Measurements from ENCODE around the gene MED29. TPM values are rescaled to one million over a fixed set of nuclear protein-coding genes. Genes with fewer than 3 reads are reported as not detected.
A peak's percentile ranks its signal among the peaks of the same experiment; 100 is the strongest.
"Not testable (repeated sequence)": the region's sequence is repeated elsewhere in the genome, so short reads cannot be mapped to it uniquely, and the experiment has no call there.

The MED29 gene
- total RNA-seq, 1 experiment from 2014 or later = 38.9 TPM

- Histone ChIP-seq H3K27me3 (replicated peaks) (no peaks in the 10 kb centered on the region), H3K27ac (no peak overlapping the region), H3K9me3 (replicated peaks) (no peaks in the 10 kb centered on the region), H3K4me1 (replicated peaks) (peaks cover 9% of the 10 kb centered on the region), H3K36me3 (peaks cover 91% of the 10 kb centered on the region), H3K4me3 (no peak overlapping the region)
- no peak for DNase-seq (ENCODE audit: low read depth in 1 of 2, low spot score in 2 of 2)
Measured at GRCh38 chr19:39359026-39359425, 32.2 kb upstream of the MED29 start.

GRCh38 chr19:39360599-39360998 lies 30.6 kb upstream of the MED29 start:
- Histone ChIP-seq H3K27me3 (replicated peaks) (no peaks in the 10 kb centered on the region), H3K4me3 (no peak overlapping the region), H3K4me1 (replicated peaks) (peaks cover 9% of the 10 kb centered on the region), H3K27ac (no peak overlapping the region), H3K9me3 (replicated peaks) (no peaks in the 10 kb centered on the region; the same call in 1 of the 2 replicates), H3K36me3 (peaks cover 85% of the 10 kb centered on the region)
- DNase-seq (ENCODE audit: low read depth in 1 of 2, low spot score in 2 of 2) = no peak

- DNase-seq (ENCODE audit: low read depth in 1 of 2, low spot score in 2 of 2) = no peak
Measured at GRCh38 chr19:39362682-39363657, 28.2 kb upstream of the MED29 start.

GRCh38 chr19:39363901-39364457 lies 27.2 kb upstream of the MED29 start:
- no peak for DNase-seq (ENCODE audit: low read depth in 1 of 2, low spot score in 2 of 2)
- H3K27me3 ChIP-seq (replicated peaks) = no peaks in the 10 kb centered on the region
- H3K4me3 ChIP-seq = no peak overlapping the region
- H3K9me3 ChIP-seq (replicated peaks) = no peaks in the 10 kb centered on the region; the same call in 1 of the 2 replicates
- H3K27ac ChIP-seq = no peak overlapping the region
- H3K36me3 ChIP-seq = peaks cover 73% of the 10 kb centered on the region
- peaks cover 9% of the 10 kb centered on the region for H3K4me1 ChIP-seq (replicated peaks)

More at GRCh38 chr19:39362682-39363657, 28.2 kb upstream of the MED29 start:
- Histone ChIP-seq H3K4me3 (no peak overlapping the region), H3K36me3 (peaks cover 71% of the 10 kb centered on the region), H3K9me3 (replicated peaks) (no peaks in the 10 kb centered on the region; the same call in 1 of the 2 replicates), H3K4me1 (replicated peaks) (peaks cover 9% of the 10 kb centered on the region), H3K27ac (no peak overlapping the region), H3K27me3 (replicated peaks) (no peaks in the 10 kb centered on the region)

- Histone ChIP-seq H3K36me3 (peaks cover 76% of the 10 kb centered on the region), H3K27me3 (replicated peaks) (no peaks in the 10 kb centered on the region), H3K4me1 (replicated peaks) (peaks cover 9% of the 10 kb centered on the region), H3K27ac (no peak overlapping the region), H3K4me3 (no peak overlapping the region), H3K9me3 (replicated peaks) (no peaks in the 10 kb centered on the region; the same call in 1 of the 2 replicates)
- DNase-seq (ENCODE audit: low read depth in 1 of 2, low spot score in 2 of 2) = no peak
Measured at GRCh38 chr19:39365531-39365930, 25.6 kb upstream of the MED29 start.

GRCh38 chr19:39369200-39369599 lies 22.0 kb upstream of the MED29 start:
- no peaks in the 10 kb centered on the region for H3K27me3 ChIP-seq (replicated peaks)
- peaks cover 11% of the 10 kb centered on the region for H3K4me1 ChIP-seq (replicated peaks)
- no peak overlapping the region for H3K27ac ChIP-seq
- no peak overlapping the region for H3K4me3 ChIP-seq
- DNase-seq (ENCODE audit: low read depth in 1 of 2, low spot score in 2 of 2) = no peak
- no peaks in the 10 kb centered on the region; the same call in 1 of the 2 replicates for H3K9me3 ChIP-seq (replicated peaks)
- peaks cover 72% of the 10 kb centered on the region for H3K36me3 ChIP-seq

GRCh38 chr19:39370735-39371134 lies 20.4 kb upstream of the MED29 start:
- Histone ChIP-seq H3K27me3 (replicated peaks) (no peaks in the 10 kb centered on the region), H3K9me3 (replicated peaks) (no peaks in the 10 kb centered on the region; the same call in 1 of the 2 replicates), H3K36me3 (peaks cover 76% of the 10 kb centered on the region), H3K4me1 (replicated peaks) (peaks cover 11% of the 10 kb centered on the region), H3K27ac (no peak overlapping the region), H3K4me3 (no peak overlapping the region)
- no peak for DNase-seq (ENCODE audit: low read depth in 1 of 2, low spot score in 2 of 2)

GRCh38 chr19:39372047-39372802 lies 19.0 kb upstream of the MED29 start:
- Histone ChIP-seq H3K27ac (peak overlapping the region; percentile 48; the same call in 1 of the 2 replicates), H3K4me1 (replicated peaks) (peaks cover 11% of the 10 kb centered on the region), H3K9me3 (replicated peaks) (no peaks in the 10 kb centered on the region), H3K4me3 (no peak overlapping the region), H3K27me3 (replicated peaks) (no peaks in the 10 kb centered on the region), H3K36me3 (peaks cover 83% of the 10 kb centered on the region)
- DNase-seq (ENCODE audit: low read depth in 1 of 2, low spot score in 2 of 2) = no peak

GRCh38 chr19:39372941-39373340 lies 18.2 kb upstream of the MED29 start:
- Histone ChIP-seq H3K4me3 (no peak overlapping the region), H3K27ac (peak overlapping the region; percentile 48; the same call in 1 of the 2 replicates), H3K36me3 (peaks cover 89% of the 10 kb centered on the region), H3K27me3 (replicated peaks) (no peaks in the 10 kb centered on the region), H3K4me1 (replicated peaks) (peaks cover 11% of the 10 kb centered on the region), H3K9me3 (replicated peaks) (no peaks in the 10 kb centered on the region)
- no peak for DNase-seq (ENCODE audit: low read depth in 1 of 2, low spot score in 2 of 2)

GRCh38 chr19:39375929-39376328 lies 15.2 kb upstream of the MED29 start:
- H3K9me3 ChIP-seq (replicated peaks) = no peaks in the 10 kb centered on the region
- H3K4me1 ChIP-seq (replicated peaks) = peaks cover 11% of the 10 kb centered on the region
- DNase-seq (ENCODE audit: low read depth in 1 of 2, low spot score in 2 of 2) = no peak
- no peak overlapping the region for H3K4me3 ChIP-seq
- no peaks in the 10 kb centered on the region for H3K27me3 ChIP-seq (replicated peaks)
- H3K27ac ChIP-seq = no peak overlapping the region
- peaks cover 89% of the 10 kb centered on the region for H3K36me3 ChIP-seq

- no peak overlapping the region for H3K4me3 ChIP-seq
- H3K27me3 ChIP-seq (replicated peaks) = no peaks in the 10 kb centered on the region
- no peaks in the 10 kb centered on the region for H3K9me3 ChIP-seq (replicated peaks)
- H3K4me1 ChIP-seq (replicated peaks) = peaks cover 4% of the 10 kb centered on the region
- DNase-seq (ENCODE audit: low read depth in 1 of 2, low spot score in 2 of 2) = no peak
- peaks cover 92% of the 10 kb centered on the region for H3K36me3 ChIP-seq
- H3K27ac ChIP-seq = no peak overlapping the region
Measured at GRCh38 chr19:39377373-39378362, 13.5 kb upstream of the MED29 start.

GRCh38 chr19:39379366-39379765 lies 11.8 kb upstream of the MED29 start:
- not testable (repeated sequence) for H3K27me3 ChIP-seq (replicated peaks); H3K9me3 ChIP-seq (replicated peaks); H3K4me3 ChIP-seq; H3K4me1 ChIP-seq (replicated peaks); DNase-seq (ENCODE audit: low read depth in 1 of 2, low spot score in 2 of 2); H3K27ac ChIP-seq
- peaks cover 94% of the 10 kb centered on the region for H3K36me3 ChIP-seq
